GM10248 (cell line): Measurements from ENCODE around the gene BCL2L11.

ENCODE experiments used
- CTCF ChIA-PET: fragments of 300-600 bp; sonication (Branson Sonifier 250); formaldehyde crosslinking; extraction: SDS; loops from one replicate; lab custom pipeline; 2021; ENCODE audit warnings: antibody characterized with exemption; lab: Yijun Ruan, JAX
- POLR2A ChIA-PET: fragments of 350-650 bp; sonication (Branson Sonifier 250); formaldehyde crosslinking; extraction: SDS; loops from one replicate; lab custom pipeline; 2020; ENCODE audit warnings: antibody characterized with exemption; lab: Yijun Ruan, JAX
- DNase-seq: peaks from one replicate; pipeline ENCODE4 v3.0.0; 2012; ENCODE audit errors: extremely low spot score
- TF ChIP-seq, protein P1 (sequence below): IDR thresholded peaks from 2 replicates; pipeline ENCODE4 v1.5.1; 2012; ENCODE audit warnings: mild to moderate bottlenecking, low read depth; ENCODE audit errors: extremely low read depth, missing control alignments, control extremely low read depth

BCL2L11 gene

DNA sequence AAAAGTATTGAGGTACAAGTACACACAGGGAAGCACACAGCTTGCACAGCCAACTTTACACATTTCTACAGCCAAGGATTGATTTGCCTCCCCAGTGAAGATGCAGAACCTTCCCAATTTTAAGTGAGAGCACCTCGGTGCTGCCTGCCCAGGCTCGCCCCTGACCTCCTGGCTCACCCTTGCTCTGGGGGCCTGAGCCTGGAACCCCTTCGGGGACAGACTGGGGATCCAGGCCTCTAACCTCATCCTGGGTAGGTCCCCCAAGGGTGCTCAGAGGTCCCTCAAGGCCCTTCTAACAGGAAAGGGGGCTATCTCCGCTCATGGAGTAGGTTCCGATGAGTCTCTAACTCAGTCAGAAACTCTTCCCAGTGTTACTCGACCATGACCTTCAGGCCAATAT is 53.1 kb downstream of the BCL2L11 start:
- no peak for DNase-seq
- TF ChIP-seq, protein P1, sequence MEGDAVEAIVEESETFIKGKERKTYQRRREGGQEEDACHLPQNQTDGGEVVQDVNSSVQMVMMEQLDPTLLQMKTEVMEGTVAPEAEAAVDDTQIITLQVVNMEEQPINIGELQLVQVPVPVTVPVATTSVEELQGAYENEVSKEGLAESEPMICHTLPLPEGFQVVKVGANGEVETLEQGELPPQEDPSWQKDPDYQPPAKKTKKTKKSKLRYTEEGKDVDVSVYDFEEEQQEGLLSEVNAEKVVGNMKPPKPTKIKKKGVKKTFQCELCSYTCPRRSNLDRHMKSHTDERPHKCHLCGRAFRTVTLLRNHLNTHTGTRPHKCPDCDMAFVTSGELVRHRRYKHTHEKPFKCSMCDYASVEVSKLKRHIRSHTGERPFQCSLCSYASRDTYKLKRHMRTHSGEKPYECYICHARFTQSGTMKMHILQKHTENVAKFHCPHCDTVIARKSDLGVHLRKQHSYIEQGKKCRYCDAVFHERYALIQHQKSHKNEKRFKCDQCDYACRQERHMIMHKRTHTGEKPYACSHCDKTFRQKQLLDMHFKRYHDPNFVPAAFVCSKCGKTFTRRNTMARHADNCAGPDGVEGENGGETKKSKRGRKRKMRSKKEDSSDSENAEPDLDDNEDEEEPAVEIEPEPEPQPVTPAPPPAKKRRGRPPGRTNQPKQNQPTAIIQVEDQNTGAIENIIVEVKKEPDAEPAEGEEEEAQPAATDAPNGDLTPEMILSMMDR: no peak
- POLR2A ChIA-PET: no interaction called here
- CTCF ChIA-PET: no interaction called here

DNA sequence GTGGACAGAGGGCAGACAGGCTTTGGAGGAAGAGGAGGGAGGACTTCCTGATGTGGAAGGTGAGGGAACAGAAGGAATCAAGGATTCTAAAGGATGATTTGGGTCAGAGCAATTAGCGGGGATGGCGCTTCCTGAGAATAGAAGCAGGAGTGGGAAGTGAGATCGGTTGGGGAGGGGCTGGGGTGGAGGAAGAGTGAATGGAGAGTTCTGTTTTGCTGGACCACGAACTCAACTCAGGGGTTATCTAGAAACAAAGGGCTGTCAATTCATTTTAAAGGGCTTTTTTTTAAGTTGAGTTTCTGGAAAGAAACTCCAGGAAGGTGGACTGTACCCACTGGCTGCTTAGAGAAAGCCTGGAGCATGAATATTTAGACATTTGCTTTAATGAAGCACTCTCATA is 54.9 kb downstream of the BCL2L11 start:
- ChIA-PET CTCF (no interaction called here), POLR2A (no interaction called here)
- TF ChIP-seq, protein P1: no peak
- no peak for DNase-seq

DNA sequence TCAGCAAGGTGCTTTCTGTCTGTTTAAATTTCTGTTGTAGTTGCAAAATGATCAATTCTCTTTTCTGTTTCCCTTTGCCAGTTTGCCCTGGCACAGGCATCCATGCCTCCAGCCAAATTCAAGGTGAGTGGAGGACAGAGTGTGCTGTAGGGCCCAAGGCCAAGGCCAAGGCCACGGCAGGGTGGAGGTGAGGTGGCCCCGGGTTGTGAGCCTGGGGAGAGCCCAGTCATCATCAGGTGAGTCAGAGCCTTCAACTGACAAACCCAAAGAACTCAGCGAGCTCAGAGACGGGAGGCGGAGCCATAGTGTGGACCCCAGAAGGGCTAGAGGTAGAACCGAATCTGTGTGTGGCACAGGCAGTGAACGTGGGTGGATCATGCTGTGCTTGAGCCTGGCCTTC is 55.7 kb downstream of the BCL2L11 start:
- no peak for DNase-seq
- TF ChIP-seq, protein P1: no peak
- ChIA-PET CTCF (no interaction called here), POLR2A (no interaction called here)

DNA sequence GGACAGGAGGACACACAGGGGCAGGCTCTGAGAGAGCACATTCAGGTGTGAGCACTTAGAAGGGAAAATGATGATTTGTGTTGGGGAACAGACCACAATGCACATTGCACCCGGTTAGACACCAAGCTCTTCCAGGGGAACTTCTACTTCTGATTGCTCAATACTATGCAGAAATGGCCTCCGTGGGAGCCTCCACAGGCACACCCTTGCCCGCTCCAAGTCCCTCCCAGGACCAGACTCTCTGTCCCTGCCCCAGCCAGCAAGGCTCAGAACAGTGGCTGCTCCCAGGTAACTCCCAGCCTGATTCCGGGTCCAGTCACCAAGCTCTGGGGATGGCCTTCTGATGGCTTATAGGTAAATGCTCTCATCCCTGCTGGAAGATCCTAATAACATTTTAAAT is 56.2 kb downstream of the BCL2L11 start:
- DNase-seq: no peak
- TF ChIP-seq, protein P1: no peak
- ChIA-PET CTCF (no interaction called here), POLR2A (no interaction called here)

DNA sequence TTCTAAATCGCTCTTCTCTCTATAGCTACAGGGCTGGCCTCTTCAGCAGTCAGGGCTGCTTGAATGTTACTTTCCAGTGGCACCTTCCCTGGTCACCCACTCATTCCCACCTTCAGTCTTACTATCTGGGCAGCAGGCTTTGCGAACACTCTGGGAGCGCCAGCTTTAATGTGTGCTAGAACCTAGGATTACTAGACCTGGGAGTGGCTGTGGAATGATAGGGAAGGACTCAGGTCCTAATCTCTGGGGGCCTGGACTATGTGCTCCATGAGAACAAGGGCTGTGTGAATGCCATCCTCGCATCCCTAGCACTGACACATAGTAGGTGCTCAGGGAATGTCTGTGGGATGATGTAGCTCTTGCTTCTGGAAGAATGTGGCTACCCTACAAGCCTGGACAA is 57.6 kb downstream of the BCL2L11 start:
- TF ChIP-seq, protein P1: no peak
- DNase-seq: no peak
- ChIA-PET CTCF (no interaction called here), POLR2A (no interaction called here)

DNA sequence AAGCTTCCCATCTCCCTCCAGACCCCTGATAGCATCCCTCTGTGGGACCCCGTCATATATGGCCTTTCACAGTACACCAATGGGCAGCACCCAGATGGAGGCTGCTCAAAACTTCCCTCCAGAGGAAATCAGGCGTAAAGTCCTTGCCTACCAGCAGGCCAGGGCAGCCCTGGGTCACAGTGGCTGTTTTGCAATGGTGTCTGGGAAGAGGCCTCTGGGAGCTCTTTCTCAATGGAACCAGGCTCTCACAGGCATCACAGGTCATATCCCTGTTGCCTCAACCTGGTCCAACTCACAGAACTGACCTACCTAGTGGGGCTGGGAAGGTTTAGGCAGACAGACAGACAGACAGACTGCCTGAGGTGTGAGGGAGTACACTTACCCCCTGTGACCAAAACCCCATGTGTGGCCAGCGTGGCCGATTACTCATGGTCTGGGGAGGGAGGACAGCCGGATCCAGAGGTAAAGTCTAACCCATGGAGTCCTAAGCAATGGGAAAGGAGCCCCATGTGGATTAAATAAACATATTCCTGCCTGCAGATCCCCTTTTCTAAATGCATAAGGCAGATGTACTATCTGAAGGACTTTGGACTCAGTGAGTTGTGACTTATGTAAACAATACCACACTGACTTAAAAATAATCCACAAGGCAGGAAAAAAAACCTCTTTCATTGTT is 58.2 kb downstream of the BCL2L11 start:
- TF ChIP-seq, protein P1: no peak
- POLR2A ChIA-PET: no interaction called here
- no peak for DNase-seq
- CTCF ChIA-PET: interaction anchor here (1.2 kb wide), 1 partner anchor 16 kb away, joined by 3 read pairs; no protein-coding TSS in a partner anchor
